Measurements from ENCODE around the gene UHRF2.

DNA sequence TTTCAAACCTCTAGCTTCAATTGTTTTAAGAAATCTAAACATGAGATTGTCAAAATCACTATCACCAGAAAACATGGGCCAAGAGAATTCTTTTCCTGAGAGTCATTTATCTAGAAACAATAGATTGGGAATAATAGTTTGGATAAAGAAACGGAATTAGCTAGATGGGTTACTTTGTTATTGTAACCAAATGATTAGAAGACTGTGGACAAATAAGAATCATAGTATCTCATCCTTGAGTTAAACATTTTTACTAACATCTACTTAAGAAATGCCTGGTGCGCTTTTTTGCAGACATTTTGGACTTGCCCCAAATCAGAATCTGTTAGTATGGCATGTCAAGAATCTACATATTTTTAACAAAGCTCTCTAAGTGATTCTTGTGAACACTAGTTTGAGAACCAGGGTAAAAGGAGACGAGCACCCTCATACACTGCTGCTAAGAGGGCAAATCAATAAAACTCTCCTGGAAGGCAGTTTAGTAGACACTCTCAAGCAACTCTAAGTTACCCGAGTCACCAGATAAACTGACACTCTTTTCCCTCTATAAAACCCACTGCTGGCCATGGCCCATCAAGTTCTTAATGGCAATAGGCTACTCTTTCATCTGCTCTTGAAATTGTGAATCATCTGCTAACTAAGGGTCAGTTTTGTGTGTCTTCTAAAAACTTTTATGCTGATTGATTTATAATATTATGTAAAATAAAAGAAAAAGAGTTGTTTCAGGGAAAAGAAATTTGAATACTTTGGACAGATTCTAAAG is 45.7 kb upstream of the UHRF2 start:
- TF ChIP-seq, protein P1, sequence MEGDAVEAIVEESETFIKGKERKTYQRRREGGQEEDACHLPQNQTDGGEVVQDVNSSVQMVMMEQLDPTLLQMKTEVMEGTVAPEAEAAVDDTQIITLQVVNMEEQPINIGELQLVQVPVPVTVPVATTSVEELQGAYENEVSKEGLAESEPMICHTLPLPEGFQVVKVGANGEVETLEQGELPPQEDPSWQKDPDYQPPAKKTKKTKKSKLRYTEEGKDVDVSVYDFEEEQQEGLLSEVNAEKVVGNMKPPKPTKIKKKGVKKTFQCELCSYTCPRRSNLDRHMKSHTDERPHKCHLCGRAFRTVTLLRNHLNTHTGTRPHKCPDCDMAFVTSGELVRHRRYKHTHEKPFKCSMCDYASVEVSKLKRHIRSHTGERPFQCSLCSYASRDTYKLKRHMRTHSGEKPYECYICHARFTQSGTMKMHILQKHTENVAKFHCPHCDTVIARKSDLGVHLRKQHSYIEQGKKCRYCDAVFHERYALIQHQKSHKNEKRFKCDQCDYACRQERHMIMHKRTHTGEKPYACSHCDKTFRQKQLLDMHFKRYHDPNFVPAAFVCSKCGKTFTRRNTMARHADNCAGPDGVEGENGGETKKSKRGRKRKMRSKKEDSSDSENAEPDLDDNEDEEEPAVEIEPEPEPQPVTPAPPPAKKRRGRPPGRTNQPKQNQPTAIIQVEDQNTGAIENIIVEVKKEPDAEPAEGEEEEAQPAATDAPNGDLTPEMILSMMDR (conservative IDR thresholded peaks at IDR 0.05; ENCODE audit: low read length), result no peak
- TF ChIP-seq EZH2phosphoT487 (IDR thresholded peaks at IDR 0.05; ENCODE audit: borderline replicate concordance), result no peak
